Adrenal gland (tissue), 12 donors: Measurements from ENCODE around the gene EVC. TPM values are rescaled to one million over a fixed set of nuclear protein-coding genes. Genes with fewer than 3 reads are reported as not detected.

Experiments used
- DNase-seq, 7 donors: peaks; one replicate each; pipeline ENCODE4 v3.0.0-alpha.2; 2019 to 2020
- H3K27ac ChIP-seq, 5 donors: fragments of 200-600 bp; sonication (generic) in 4 of 5; 1 replicate in 3 of 5; 2 replicates in 2 of 5; pipeline versions ENCODE4 v1.5.1 to v1.8.0; 2016 to 2020; ENCODE audit warnings: mild to moderate bottlenecking in 1 of 5
- H3K27me3 ChIP-seq: fragments of 200-600 bp; 2 replicates; pipeline ENCODE4 v1.8.0; 2021
- H3K36me3 ChIP-seq, 2 donors: fragments of 200-600 bp; replicated peaks in 1 of 2; 1 replicate in 1 of 2; 2 replicates in 1 of 2; pipeline versions ENCODE4 v1.5.1 to v1.8.0; 2018 to 2022
- H3K4me1 ChIP-seq, 2 donors: fragments of 200-600 bp; replicated peaks in 1 of 2; 1 replicate in 1 of 2; 2 replicates in 1 of 2; pipeline versions ENCODE4 v1.5.1 to v1.8.0; 2018 to 2021
- H3K4me3 ChIP-seq, 4 donors: fragments of 200-600 bp; sonication (generic) in 3 of 4; one replicate each; pipeline ENCODE4 v1.5.1; 2016 to 2018
- H3K9me3 ChIP-seq, 3 donors: fragments of 200-600 bp; sonication (generic) in 1 of 3; replicated peaks in 1 of 3; 1 replicate in 2 of 3; 2 replicates in 1 of 3; pipeline versions ENCODE4 v1.5.1 to v1.8.0; 2016 to 2021
- POLR2A ChIP-seq, 2 donors: fragments of 450-650 bp; IDR thresholded peaks; one replicate each; pipeline ENCODE4 v1.6.1; 2017; ENCODE audit warnings: antibody characterized with exemption in 2 of 2, mild to moderate bottlenecking in 2 of 2, moderate library complexity in 1 of 2
- WGBS, 4 donors: extraction: QIAGEN DNeasy Blood & Tissue Kit in 2 of 4; methylation state at CpG; one replicate each; pipeline versions ENCODE4 v1.1.5 to v1.1.7; 2013 to 2017; 5-methylcytosine and 5-hydroxymethylcytosine counted together
- intact Hi-C, 2 donors: fragments of 100-400 bp; cut with DNase I; formaldehyde crosslinking; loops; one replicate each; pipeline versions ENCODE4 v1.14.1 to v1.15.0; 2022 to 2023
- polyA plus RNA-seq, 3 donors: library from polyadenylated mRNA; stranded (reverse); fragments of 200-250 nt in 2 of 3; fragments of 350-450 nt in 1 of 3; fragmentation: Illumina TruSeq in 1 of 3; extraction: RNeasy Lipid Tissue Mini Kit (QIAGEN cat#74804) in 1 of 3; gene quantifications; one replicate each; pipeline ENCODE4 v1.2.3, GENCODE V29; 2013 to 2014
- total RNA-seq, 9 donors: library from RNA; depleted of rRNA in 4 of 9; stranded (reverse); fragments of >200 nt in 4 of 9; fragments of 120-200 nt in 1 of 9; fragmentation: NEBNext Ultra II Directional in 1 of 9; extraction: Animal tissue kit (Norgen Biotek cat#: 25700) in 1 of 9; gene quantifications; one replicate each; pipeline versions ENCODE4 v1.1.0 to v1.2.4, GENCODE V29; 2013 to 2023
- TF ChIP-seq, protein P1 (sequence below), 6 experiments: fragments of 450-650 bp in 4 of 6; fragments of 200-600 bp in 2 of 6; sonication (generic) in 1 of 6; IDR thresholded peaks; 1 replicate in 5 of 6; 2 replicates in 1 of 6; pipeline versions ENCODE4 v1.5.1 to v1.8.0; 2016 to 2021; ENCODE audit warnings: antibody characterized with exemption in 6 of 6, mild to moderate bottlenecking in 2 of 6, moderate library complexity in 1 of 6
- donor health status: healthy with polysubstance abuse.
- donor health status: Bipolar disorder and iron deficiency.
- donor health status: DM: yes; HTN: yes; CAD: no.
- donor health status: DM: no; HTN: no; CAD: no.
- donor health status: DM: no; HTN: no; CAD: no.
- donor health status: DM: yes; HTN: yes; CAD: no.

Gene EVC
- total and polyA plus RNA-seq, 12 donors, result 1.0 to 23.7 (median 10.1) TPM

DNA sequence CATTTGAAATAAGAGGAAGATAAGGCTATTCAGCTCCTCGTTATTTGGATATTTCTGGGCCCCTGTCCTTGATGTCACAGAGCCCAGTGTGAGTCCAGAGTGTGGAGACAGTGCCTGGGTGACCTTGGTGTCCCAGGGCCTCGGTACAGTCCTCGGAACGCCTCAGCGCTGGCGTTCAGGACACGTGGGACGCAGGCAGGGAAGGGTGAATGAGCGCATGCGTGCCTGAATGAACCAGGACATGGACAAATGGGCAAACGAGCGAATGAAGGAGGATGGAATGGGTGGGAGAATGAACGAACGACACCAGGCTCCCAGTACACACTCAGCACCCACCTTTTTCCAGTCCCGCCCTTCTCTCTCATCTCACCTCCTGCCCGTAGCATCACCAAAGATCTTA, 44.2 kb downstream of the EVC start:
- Histone ChIP-seq H3K27me3 (no peaks in the 10 kb centered on the region), H3K9me3 (no peaks in the 10 kb centered on the region), H3K4me1 (no peaks in the 10 kb centered on the region), H3K4me3 (no peak overlapping the region), H3K36me3 (peaks cover 0 to 7% of the 10 kb centered on the region in 2 donors), H3K27ac (no peak overlapping the region)
- DNase-seq, result no peak
- intact Hi-C loops, result no loop called here
- TF ChIP-seq, protein P1, sequence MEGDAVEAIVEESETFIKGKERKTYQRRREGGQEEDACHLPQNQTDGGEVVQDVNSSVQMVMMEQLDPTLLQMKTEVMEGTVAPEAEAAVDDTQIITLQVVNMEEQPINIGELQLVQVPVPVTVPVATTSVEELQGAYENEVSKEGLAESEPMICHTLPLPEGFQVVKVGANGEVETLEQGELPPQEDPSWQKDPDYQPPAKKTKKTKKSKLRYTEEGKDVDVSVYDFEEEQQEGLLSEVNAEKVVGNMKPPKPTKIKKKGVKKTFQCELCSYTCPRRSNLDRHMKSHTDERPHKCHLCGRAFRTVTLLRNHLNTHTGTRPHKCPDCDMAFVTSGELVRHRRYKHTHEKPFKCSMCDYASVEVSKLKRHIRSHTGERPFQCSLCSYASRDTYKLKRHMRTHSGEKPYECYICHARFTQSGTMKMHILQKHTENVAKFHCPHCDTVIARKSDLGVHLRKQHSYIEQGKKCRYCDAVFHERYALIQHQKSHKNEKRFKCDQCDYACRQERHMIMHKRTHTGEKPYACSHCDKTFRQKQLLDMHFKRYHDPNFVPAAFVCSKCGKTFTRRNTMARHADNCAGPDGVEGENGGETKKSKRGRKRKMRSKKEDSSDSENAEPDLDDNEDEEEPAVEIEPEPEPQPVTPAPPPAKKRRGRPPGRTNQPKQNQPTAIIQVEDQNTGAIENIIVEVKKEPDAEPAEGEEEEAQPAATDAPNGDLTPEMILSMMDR (IDR thresholded peaks at IDR 0.05), result no peak
- TF ChIP-seq POLR2A (IDR thresholded peaks at IDR 0.05), result no peak
- WGBS, 4 donors, result 88 to 93% (median 90%) methylated on average over 15 to 16 of the region's 16 CpGs

DNA sequence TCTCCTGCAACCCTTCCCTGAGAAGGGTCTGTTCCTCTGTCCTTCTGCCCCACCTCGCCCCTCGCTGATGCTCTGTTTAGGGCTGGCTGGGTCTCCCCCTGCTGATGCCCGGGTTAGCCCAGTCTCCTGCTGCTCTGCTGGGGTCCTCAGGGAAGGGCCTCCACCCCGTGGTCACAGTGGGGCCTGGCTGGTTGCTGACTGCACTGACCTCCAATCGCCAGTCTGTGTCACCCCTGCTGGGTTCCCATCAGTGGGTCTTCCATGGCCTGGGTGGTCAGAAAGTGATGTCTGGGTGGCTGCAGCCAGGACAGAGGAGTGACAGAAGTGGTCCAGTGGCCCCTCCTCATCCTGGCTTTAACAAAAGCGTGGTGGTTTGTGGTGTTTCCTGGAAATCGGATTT, 44.7 kb downstream of the EVC start:
- 74 to 92% (median 82%) methylated on average over 5 to 7 of the region's 7 CpGs for WGBS, 4 donors
- H3K4me1 ChIP-seq, result no peaks in the 10 kb centered on the region
- H3K27ac ChIP-seq, result no peak overlapping the region
- no peak overlapping the region for H3K4me3 ChIP-seq
- peaks cover 0 to 7% of the 10 kb centered on the region in 2 donors for H3K36me3 ChIP-seq
- no peaks in the 10 kb centered on the region for H3K9me3 ChIP-seq
- no peak for DNase-seq
- no peak for TF ChIP-seq POLR2A (IDR thresholded peaks at IDR 0.05)
- TF ChIP-seq, protein P1 (IDR thresholded peaks at IDR 0.05), result no peak
- intact Hi-C loops, result no loop called here
- no peaks in the 10 kb centered on the region for H3K27me3 ChIP-seq

DNA sequence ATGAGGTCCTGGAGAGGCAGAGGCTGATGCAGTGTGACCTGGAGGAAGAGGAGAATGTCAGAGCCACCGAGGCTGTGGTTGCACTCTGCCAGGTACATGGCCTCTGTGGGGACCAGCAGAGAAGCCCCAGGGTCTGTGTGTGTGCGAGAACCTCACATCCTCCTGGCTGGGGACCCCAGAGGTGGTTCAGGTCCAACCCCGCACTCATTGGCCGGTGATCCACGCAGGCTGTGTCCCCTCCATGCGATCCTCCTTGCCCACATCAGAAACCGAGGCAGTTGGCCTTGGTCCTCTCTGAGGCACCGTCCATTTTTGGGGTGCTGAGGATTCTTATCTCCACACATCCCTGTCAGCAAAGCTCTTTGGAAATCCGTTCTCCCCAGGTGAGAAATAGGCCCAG, 45.3 kb downstream of the EVC start:
- H3K27me3 ChIP-seq, result no peaks in the 10 kb centered on the region
- DNase-seq, result no peak
- H3K4me1 ChIP-seq, result no peaks in the 10 kb centered on the region
- no peak overlapping the region for H3K4me3 ChIP-seq
- intact Hi-C loops, result no loop called here
- TF ChIP-seq POLR2A (IDR thresholded peaks at IDR 0.05), result no peak
- TF ChIP-seq, protein P1 (IDR thresholded peaks at IDR 0.05), result no peak
- H3K9me3 ChIP-seq, result no peaks in the 10 kb centered on the region
- peaks cover 0 to 7% of the 10 kb centered on the region in 2 donors for H3K36me3 ChIP-seq
- 87 to 93% (median 91%) methylated on average over 2 to 9 of the region's 9 CpGs for WGBS, 4 donors
- H3K27ac ChIP-seq, result no peak overlapping the region

DNA sequence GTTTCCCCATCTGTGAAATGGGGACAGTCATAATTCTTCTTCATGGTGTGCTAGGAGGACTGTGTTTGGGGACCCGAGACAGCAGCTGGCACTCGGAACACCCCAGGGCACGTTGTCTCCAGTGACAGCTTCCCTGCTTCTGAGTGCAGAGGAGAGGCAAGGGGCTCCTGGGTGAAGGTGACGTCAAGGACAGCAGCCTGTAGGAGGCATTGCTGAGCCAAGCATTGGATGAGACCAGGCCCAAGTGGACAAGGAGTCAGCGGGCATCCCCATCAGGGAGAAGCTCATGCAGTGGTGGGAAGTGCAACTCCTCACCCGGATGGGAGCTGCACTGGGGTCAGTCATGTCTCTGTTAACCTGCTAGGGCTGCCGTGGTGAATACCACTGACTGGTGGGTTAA, 46.1 kb downstream of the EVC start:
- no peaks in the 10 kb centered on the region for H3K4me1 ChIP-seq
- intact Hi-C loops, result no loop called here
- H3K27ac ChIP-seq, result no peak overlapping the region
- no peak overlapping the region for H3K4me3 ChIP-seq
- WGBS, 4 donors, result 93 to 98% (median 96%) methylated on average over 5 to 7 of the region's 7 CpGs
- no peaks in the 10 kb centered on the region for H3K27me3 ChIP-seq
- DNase-seq, result no peak
- peaks cover 0 to 7% of the 10 kb centered on the region in 2 donors for H3K36me3 ChIP-seq
- H3K9me3 ChIP-seq, result no peaks in the 10 kb centered on the region
- TF ChIP-seq, protein P1 (IDR thresholded peaks at IDR 0.05), result no peak
- TF ChIP-seq POLR2A (IDR thresholded peaks at IDR 0.05), result no peak
